HG02884 (cell line): ENCODE results near the gene STARD9.

Experiments used
- ATAC-seq: cut with Tn5 transposase; IDR thresholded peaks from one replicate; pipeline ENCODE4 v1.9.1; 2021; ENCODE audit warnings: mild to moderate bottlenecking, moderate library complexity; ENCODE audit not compliant: unreplicated experiment

The STARD9 gene

GRCh38 chr15:42726114-42726513 lies 150.7 kb downstream of the STARD9 start:
- no peak for ATAC-seq

GRCh38 chr15:42727750-42728381 lies 152.5 kb downstream of the STARD9 start:
- ATAC-seq = no peak

GRCh38 chr15:42728560-42728959 lies 153.2 kb downstream of the STARD9 start:
- no peak for ATAC-seq

GRCh38 chr15:42728972-42729371 lies 153.6 kb downstream of the STARD9 start:
- ATAC-seq = no peak

GRCh38 chr15:42729409-42729808 lies 154.0 kb downstream of the STARD9 start:
- no peak for ATAC-seq

DNA sequence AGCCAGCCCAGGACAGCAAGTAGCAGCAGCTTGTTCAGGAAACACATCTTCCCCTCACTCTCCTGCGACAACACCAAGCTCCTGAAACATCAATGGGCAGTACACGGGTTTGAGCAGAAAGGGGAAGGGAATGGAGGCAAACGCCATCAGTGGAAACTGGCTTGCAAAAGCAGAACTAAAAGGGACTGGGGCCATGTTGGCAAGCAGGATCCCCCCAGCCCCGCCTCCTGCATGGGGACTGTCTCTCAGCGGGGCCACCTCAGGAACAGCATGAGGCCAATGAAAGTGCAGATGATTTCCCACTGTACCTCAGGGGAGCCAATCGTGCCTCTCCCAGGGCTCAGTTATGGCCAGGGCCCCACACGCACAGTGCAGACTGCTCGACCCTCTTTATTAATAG lies 154.7 kb downstream of the STARD9 start:
- no peak for ATAC-seq

DNA sequence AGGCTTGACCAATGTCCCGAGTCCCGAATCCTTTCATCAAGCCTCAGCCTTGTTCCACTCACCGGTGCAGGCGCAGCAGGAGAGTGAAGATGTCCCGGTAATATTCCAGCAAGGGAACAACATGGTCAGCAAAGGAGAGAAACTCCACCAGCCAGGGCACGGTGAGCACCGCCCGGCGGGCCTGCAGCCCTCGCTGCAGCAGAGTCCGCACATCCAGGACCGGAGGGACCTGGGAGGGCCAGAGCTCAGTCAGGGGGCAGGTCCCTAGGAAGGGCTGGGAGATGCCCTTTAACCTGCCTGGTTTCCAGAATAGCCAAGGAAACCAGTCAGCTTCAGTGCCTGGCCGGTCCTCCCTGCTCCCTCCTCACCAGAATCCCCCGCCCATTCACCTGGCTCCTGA lies 155.1 kb downstream of the STARD9 start:
- no peak for ATAC-seq

DNA sequence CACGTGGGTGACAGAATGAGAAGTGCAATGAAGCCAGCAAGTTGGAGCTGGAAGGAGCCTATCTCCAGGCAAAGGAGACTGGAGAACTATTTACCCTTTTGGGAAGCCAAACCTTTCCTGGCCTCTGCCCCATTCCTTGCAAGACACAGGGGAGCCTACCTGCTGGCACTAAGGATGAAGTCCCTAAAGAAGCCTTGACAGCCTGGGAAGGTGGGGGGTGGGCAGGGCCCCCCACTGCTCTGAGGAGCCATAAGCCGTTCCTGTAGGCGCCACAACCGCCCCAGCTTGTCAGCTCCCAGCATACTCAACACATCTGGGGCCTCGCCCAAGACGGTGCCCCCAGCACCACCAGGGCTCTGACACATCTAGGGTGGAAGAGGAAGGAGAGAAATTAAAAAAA lies 156.1 kb downstream of the STARD9 start:
- no peak for ATAC-seq

GRCh38 chr15:42732095-42732827 lies 156.9 kb downstream of the STARD9 start:
- ATAC-seq = no peak

- no peak for ATAC-seq
Measured at GRCh38 chr15:42733027-42733426, 157.6 kb downstream of the STARD9 start.

DNA sequence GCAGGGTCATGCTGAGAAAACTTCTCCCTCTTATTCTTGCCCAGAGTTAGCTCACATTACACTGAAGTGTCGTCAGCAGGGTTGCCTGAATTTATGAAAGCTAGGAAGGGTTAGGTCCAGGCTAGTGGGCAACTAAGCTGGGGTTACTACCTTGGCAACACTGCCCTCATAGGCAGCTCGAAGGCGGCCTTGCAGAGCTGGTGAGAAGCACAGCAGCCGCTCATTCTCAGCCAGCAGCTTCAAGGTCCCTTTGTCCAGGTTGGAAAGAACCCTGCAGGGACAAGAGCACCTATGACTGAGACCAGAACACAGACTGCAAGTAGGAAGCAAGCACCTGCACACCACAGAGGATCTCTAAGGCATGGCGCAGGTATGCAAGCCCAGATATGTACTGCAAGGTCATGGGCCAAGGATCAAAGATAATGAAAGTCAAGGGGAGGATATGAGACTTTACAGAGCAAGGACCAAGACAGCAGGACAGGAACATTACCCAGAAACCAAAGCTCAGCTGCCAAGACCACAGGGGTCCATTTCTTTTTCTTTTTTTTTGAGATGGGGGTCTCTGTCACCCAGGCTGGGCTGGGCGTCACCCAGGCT lies 158.8 kb downstream of the STARD9 start:
- no peak for ATAC-seq

DNA sequence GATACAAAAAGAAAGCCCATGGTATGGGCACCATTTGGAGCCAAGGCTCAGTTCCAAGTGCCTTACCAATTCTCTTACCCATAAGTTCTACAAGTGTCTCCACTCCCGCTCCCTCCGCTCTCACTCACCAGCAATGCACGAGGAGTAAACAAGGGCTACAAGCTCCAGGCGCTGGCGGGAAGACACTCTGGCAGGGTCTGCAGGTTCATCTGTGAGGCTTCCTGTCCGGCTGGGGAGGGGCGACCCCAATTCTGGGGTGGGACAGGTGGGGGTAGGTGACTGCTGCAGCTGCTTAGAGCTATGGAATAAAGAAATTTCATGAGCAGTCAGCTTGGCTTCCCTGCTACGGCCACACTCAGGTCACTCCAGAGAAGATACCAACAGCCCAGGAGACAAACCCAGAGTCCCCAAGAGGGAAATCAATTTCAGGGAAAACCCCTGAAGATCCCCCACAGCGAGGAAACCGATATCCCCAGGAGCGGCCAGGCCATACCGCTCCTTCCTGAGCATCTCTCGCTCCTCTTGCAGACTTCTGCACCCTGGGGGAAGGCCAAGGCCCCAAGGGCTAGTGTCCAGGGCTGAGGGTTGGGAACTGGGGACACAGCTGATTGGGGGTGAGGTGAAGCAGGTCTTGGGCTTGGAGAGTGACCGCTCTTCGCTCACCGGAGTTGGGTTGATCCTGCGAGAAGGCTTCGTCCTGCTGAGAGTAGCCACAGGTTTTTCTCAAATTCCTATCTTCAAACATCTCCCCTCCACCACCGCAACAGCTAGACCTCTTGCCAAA lies 160.2 kb downstream of the STARD9 start:
- no peak for ATAC-seq

DNA sequence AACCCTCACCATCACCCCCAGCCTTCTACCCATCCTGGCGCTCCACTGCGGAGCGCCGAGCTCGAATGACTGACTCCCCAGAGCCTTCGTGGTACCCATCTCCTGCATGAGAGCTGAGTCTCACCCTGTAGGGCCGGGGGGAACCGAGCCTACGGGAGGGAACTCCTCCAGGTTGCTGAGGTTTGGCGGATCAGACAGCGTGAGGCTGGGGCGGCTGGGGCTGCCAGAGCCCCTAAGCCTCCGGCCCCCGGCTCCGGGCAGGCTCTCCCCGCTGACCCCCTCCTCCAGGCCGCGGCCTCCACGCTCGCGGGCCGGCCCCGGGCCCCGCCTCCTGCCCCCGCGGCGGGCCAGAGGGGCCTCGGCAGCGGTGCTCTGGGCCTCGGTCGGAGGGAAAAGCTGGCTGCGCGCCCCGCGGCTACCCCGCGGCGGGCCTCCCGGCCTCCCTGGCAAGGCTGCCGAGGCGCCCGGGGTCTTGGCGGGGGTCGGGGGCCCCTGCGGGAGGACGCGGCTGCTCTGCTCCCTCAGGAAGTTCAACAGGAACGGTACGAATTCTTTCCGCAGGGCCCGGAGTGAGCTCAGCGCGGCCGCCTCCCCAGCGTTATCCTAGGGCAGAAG lies 160.9 kb downstream of the STARD9 start:
- peak; percentile 29 for ATAC-seq

- peak; percentile 69 for ATAC-seq
Measured at GRCh38 chr15:42736793-42737528, 161.6 kb downstream of the STARD9 start, which contains the start of gene CDAN1. TSS of gene CDAN1 (minus strand) at chr15:42737128. CDS start at chr15:42737102, 26 bp downstream.

DNA sequence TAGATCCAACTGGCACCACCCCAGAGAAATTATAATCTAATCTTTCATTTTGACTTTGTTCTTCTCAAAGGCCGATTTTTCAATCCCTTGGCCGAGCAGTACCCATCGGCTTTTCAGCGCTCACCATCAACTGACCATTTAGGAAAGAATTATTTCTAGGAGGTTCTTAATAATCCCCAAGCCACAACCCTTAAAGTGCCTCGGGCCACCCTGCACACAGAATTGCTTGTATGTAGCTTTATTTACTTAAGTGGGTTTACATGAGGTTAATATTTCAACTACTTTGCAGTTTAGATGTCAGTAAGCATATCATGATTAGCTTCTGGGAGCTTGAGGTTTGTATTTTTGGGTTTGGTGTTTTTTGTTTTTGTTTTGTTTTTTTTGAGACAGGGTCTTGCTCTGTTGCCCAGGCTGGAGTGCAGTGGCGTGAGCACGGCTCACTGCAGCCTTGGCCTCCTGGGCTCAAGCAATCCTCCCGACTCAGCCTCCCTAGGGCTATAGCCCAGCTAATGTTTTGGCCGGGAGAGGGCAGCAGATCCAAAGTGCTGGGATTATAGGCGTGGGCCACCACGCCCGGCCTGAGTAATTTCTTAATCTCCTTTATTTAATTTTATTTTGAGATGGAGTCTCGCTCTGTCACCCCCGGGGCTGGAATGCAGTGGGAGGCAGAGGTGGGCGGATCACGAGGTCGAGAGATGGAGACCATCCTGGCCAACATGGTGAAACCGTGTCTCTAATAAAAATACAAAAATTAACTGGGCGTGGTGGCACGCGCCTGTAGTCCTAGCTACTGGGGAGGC lies 162.3 kb downstream of the STARD9 start:
- ATAC-seq = no peak

DNA sequence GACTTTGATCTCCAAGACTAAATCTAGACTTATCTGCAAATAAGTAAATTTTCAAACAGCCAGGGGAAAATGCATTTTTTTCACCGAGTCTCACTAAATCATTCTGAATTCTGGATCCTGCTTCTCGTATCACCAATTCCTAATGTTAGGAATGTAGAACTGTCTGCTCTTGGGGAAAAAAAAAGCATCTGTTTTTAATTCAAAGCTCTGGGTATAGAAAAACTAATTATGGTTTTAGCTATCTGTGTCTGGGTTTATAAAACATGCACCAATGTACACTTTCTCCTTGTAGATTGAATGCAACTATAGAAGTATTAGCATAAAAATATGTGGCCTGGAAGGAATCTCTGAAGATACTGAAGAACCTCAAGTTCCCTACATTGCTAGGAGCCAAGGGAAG lies 166.3 kb downstream of the STARD9 start:
- ATAC-seq = no peak

GRCh38 chr15:42742149-42742548 lies 166.7 kb downstream of the STARD9 start:
- no peak for ATAC-seq

DNA sequence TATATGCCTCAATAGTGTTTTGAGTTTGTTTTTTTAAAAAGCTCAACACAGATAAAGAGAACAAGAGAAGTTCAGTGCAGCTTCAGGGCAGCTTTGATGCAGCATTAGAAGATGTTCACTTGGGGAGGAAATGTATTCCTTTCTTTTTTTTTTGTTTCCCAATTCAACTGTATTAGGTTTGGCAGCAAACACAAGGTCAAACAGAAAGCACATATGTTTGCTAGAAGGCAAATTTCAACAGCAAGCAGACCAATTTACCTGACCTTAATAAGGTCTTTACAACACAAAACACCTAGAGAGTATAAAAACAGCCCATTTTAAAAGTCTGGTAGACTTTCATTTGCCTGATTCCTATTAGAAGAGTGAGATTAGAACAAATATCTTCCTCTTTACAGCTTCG lies 168.8 kb downstream of the STARD9 start:
- no peak for ATAC-seq

- no peak for ATAC-seq
Measured at GRCh38 chr15:42749266-42749665, 173.9 kb downstream of the STARD9 start.
